SK-N-SH (cell line): Measurements from ENCODE around the gene ALKBH8. TPM values are rescaled to one million over a fixed set of nuclear protein-coding genes. Genes with fewer than 3 reads are reported as not detected.

ENCODE experiments used
- CTCF ChIA-PET: fragments of 300-600, 350-600 bp; formaldehyde crosslinking; extraction: SDS; loops from one replicate; lab custom pipeline; 2021; lab: Yijun Ruan, JAX
- POLR2A ChIA-PET: fragments of 350-600 bp; sonication (Branson Sonifier 250); formaldehyde crosslinking; extraction: SDS; loops from one replicate; lab custom pipeline; 2020; ENCODE audit warnings: antibody characterized with exemption, inconsistent platforms; lab: Yijun Ruan, JAX
- DNase-seq: peaks from one replicate; pipeline ENCODE4 v3.0.0; 2012
- H2AFZ ChIP-seq: fragments of 200-600 bp; sonication (generic); 2 replicates; pipeline ENCODE4 v1.8.1; 2016; ENCODE audit warnings: antibody characterized with exemption, mild to moderate bottlenecking, low read depth
- H3F3A ChIP-seq: fragments of 200-600 bp; sonication (generic); replicated peaks from 2 replicates; pipeline ENCODE3; 2016; ENCODE audit warnings: antibody characterized with exemption, mild to moderate bottlenecking; ENCODE audit not compliant: insufficient read depth
- H3K27ac ChIP-seq, 2 experiments: fragments of 200-500 bp in 1 of 2; fragments of 200-600 bp in 1 of 2; sonication (Bioruptor generic) in 1 of 2; sonication (generic), shearing (Covaris generic) in 1 of 2; 2 replicates each; pipeline versions ENCODE4 v1.5.1 to v1.6.1; 2014 to 2016; ENCODE audit warnings: low read depth in 2 of 2, inconsistent platforms in 1 of 2, low read length in 1 of 2, mild to moderate bottlenecking in 1 of 2, mixed read lengths in 1 of 2
- H3K27me3 ChIP-seq: fragments of 200-600 bp; sonication (generic), shearing (Covaris generic); 2 replicates; pipeline ENCODE4 v1.6.1; 2016; ENCODE audit warnings: mixed run types; ENCODE audit not compliant: insufficient read depth
- H3K36me3 ChIP-seq, 2 experiments: fragments of 200-500 bp in 1 of 2; fragments of 200-600 bp in 1 of 2; sonication (Bioruptor generic) in 1 of 2; sonication (generic) in 1 of 2; replicated peaks in 1 of 2; 2 replicates each; pipeline versions ENCODE3 to v1.5.1; 2014 to 2016; ENCODE audit warnings: low read length in 1 of 2, mild to moderate bottlenecking in 1 of 2; ENCODE audit not compliant: insufficient read depth in 2 of 2, control insufficient read depth in 1 of 2
- H3K4me1 ChIP-seq, 2 experiments: fragments of 200-500 bp in 1 of 2; fragments of 200-600 bp in 1 of 2; sonication (Bioruptor generic) in 1 of 2; sonication (generic), shearing (Covaris generic) in 1 of 2; 2 replicates each; pipeline versions ENCODE4 v1.5.1 to v1.6.1; 2014 to 2016; ENCODE audit warnings: low read depth in 1 of 2, low read length in 1 of 2, mixed run types in 1 of 2; ENCODE audit not compliant: insufficient read depth in 2 of 2, control insufficient read depth in 1 of 2
- H3K4me2 ChIP-seq: fragments of 200-600 bp; sonication (generic), shearing (Covaris generic); 2 replicates; pipeline ENCODE4 v1.6.1; 2017; ENCODE audit warnings: mixed run types
- H3K4me3 ChIP-seq, 2 experiments: fragments of 200-500 bp in 1 of 2; fragments of 200-600 bp in 1 of 2; sonication (Bioruptor generic) in 1 of 2; sonication (generic), shearing (Covaris generic) in 1 of 2; 2 replicates each; pipeline versions ENCODE4 v1.5.1 to v1.8.1; 2014 to 2016; ENCODE audit warnings: low read depth in 2 of 2, inconsistent platforms in 1 of 2, low read length in 1 of 2, mild to moderate bottlenecking in 1 of 2, mixed read lengths in 1 of 2, moderate library complexity in 1 of 2
- H3K79me2 ChIP-seq: fragments of 200-600 bp; sonication (generic); 2 replicates; pipeline ENCODE4 v1.8.1; 2017; ENCODE audit warnings: mild to moderate bottlenecking; ENCODE audit not compliant: insufficient read depth
- H3K9ac ChIP-seq: fragments of 200-600 bp; sonication (generic); 2 replicates; pipeline ENCODE4 v1.6.1; 2017; ENCODE audit warnings: mixed run types
- H3K9me2 ChIP-seq: fragments of 200-600 bp; sonication (generic); 2 replicates; pipeline ENCODE4 v1.6.1; 2017; ENCODE audit warnings: mixed run types
- H3K9me3 ChIP-seq: fragments of 200-600 bp; sonication (generic); 2 replicates; pipeline ENCODE4 v1.6.1; 2017; ENCODE audit warnings: mixed run types, mild to moderate bottlenecking, moderate library complexity
- H4K20me1 ChIP-seq: fragments of 200-600 bp; sonication (generic); 2 replicates; pipeline ENCODE4 v1.6.1; 2017; ENCODE audit warnings: mild to moderate bottlenecking, mixed run types; ENCODE audit not compliant: insufficient read depth
- EZH2phosphoT487 ChIP-seq: fragments of 200-600 bp; sonication (generic); IDR thresholded peaks from 2 replicates; pipeline ENCODE4 v1.6.1; 2017; ENCODE audit warnings: low read depth, mixed run types, mild to moderate bottlenecking, antibody characterized with exemption, moderate library complexity, borderline replicate concordance
- FOXJ3 ChIP-seq: sonication (generic); formaldehyde crosslinking; IDR thresholded peaks from 2 replicates; pipeline ENCODE4 v1.5.1; 2020; ENCODE audit warnings: mild to moderate bottlenecking, missing genetic modification reagents
- FOXM1 ChIP-seq: IDR thresholded peaks from 2 replicates; pipeline ENCODE4 v1.4.0; 2012; ENCODE audit warnings: low read depth, mild to moderate bottlenecking
- GABPA ChIP-seq: IDR thresholded peaks from 2 replicates; pipeline ENCODE4 v1.4.0; 2012; ENCODE audit warnings: low read depth, mild to moderate bottlenecking
- GATA2 ChIP-seq: sonication (generic); formaldehyde crosslinking; IDR thresholded peaks from 2 replicates; pipeline ENCODE4 v1.5.0; 2020; ENCODE audit warnings: mild to moderate bottlenecking, missing genetic modification reagents
- JUND ChIP-seq: IDR thresholded peaks from 2 replicates; pipeline ENCODE4 v1.4.0; 2012
- MXI1 ChIP-seq: IDR thresholded peaks from 2 replicates; pipeline ENCODE4 v1.6.1; 2012; ENCODE audit warnings: mild to moderate bottlenecking, low read depth, low read length, improper control_type of control experiment
- NFIC ChIP-seq: IDR thresholded peaks from 2 replicates; pipeline ENCODE4 v1.4.0; 2012; ENCODE audit warnings: borderline replicate concordance
- NRF1 ChIP-seq: IDR thresholded peaks from 2 replicates; pipeline ENCODE4 v1.6.1; 2012; ENCODE audit warnings: low read depth, mild to moderate bottlenecking, low read length
- POLR2AphosphoS5 ChIP-seq: IDR thresholded peaks from 2 replicates; pipeline ENCODE4 v1.6.1; 2012; ENCODE audit warnings: low read depth, low read length
- RAD21 ChIP-seq: IDR thresholded peaks from 2 replicates; pipeline ENCODE4 v1.6.1; 2012; ENCODE audit warnings: mild to moderate bottlenecking, low read length
- RFX5 ChIP-seq: IDR thresholded peaks from 2 replicates; pipeline ENCODE4 v1.6.1; 2012; ENCODE audit warnings: mild to moderate bottlenecking, improper control_type of control experiment, low read length
- SIN3A ChIP-seq: IDR thresholded peaks from 2 replicates; pipeline ENCODE4 v1.6.1; 2012; ENCODE audit warnings: low read depth, mild to moderate bottlenecking, low read length, moderate library complexity, borderline replicate concordance
- SMC3 ChIP-seq: IDR thresholded peaks from 2 replicates; pipeline ENCODE4 v1.6.1; 2012; ENCODE audit warnings: low read depth, low read length, improper control_type of control experiment
- TAF1 ChIP-seq: IDR thresholded peaks from 2 replicates; pipeline ENCODE4 v1.6.1; 2012; ENCODE audit warnings: low read depth, mild to moderate bottlenecking, low read length, moderate library complexity, borderline replicate concordance
- TCF12 ChIP-seq: IDR thresholded peaks from 2 replicates; pipeline ENCODE4 v1.4.0; 2012
- TEAD4 ChIP-seq: IDR thresholded peaks from 2 replicates; pipeline ENCODE4 v1.4.0; 2012; ENCODE audit warnings: mild to moderate bottlenecking, borderline replicate concordance; ENCODE audit not compliant: insufficient read depth
- YY1 ChIP-seq: IDR thresholded peaks from 2 replicates; pipeline ENCODE4 v1.4.0; 2012; ENCODE audit warnings: low read depth, mild to moderate bottlenecking
- WGBS: methylation state at CpG from one replicate; pipeline ENCODE4 v1.1.6; 2017; ENCODE audit warnings: low lambda C conversion rate; 5-methylcytosine and 5-hydroxymethylcytosine counted together
- polyA plus RNA-seq, 3 experiments: library from polyadenylated mRNA; depleted of rRNA; stranded (reverse); fragments of >200 nt; gene quantifications; 2 replicates each; pipeline ENCODE4 v1.2.3, GENCODE V29; 2012
- TF ChIP-seq, protein P1 (sequence below): fragments of 150-350 bp; IDR thresholded peaks from 2 replicates; pipeline ENCODE4 v1.6.1; 2016; ENCODE audit warnings: mild to moderate bottlenecking, low read depth, low read length
- TF ChIP-seq, protein P2 (sequence below): IDR thresholded peaks from 2 replicates; pipeline ENCODE4 v1.4.0; 2012; ENCODE audit warnings: low read depth
- TF ChIP-seq, protein P3 (sequence below): IDR thresholded peaks from 2 replicates; pipeline ENCODE4; 2012
- TF ChIP-seq, protein P4 (sequence below): IDR thresholded peaks from 2 replicates; pipeline ENCODE4 v1.4.0; 2012; ENCODE audit warnings: low read depth, borderline replicate concordance

Gene ALKBH8
- polyA plus RNA-seq, 1 of the 3 experiments (the other 2 are of a cell fraction) = 2.4 TPM

DNA sequence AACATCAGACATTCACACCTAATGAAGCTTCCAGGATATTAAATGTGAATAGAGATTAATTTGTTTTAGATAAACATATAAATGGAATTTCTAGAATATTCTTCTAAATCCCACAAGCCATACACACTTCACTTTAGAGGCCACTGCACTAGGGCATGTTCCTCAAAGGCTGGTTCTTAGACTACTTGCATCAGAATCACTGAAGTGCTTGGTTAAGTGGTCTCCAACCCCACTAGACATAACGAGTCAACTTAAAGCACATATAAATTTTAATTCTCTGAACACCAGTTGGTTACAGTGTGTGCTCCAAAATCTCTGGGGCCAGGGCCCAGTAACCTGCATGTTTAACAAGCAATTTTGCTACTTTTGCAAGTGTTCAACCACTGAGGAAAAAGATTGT lies 7.9 kb upstream of the ALKBH8 start:
- H3K9me3 ChIP-seq = no peaks in the 10 kb centered on the region
- no peak overlapping the region for H3K4me2 ChIP-seq
- WGBS = 33% methylated on average over 1 of the region's 1 CpG
- peaks cover 0 to under 1% of the 10 kb centered on the region in 2 experiments; a peak in 1 of 4 replicates for H3K4me1 ChIP-seq
- H4K20me1 ChIP-seq = no peaks in the 10 kb centered on the region
- ChIA-PET POLR2A (no interaction called here), CTCF (interaction anchor here (0.8 to 7.3 kb wide), 3 partner anchors 10 to 115 kb away, joined by 3 to 64 read pairs (median 3); no protein-coding TSS in a partner anchor)
- H3K9ac ChIP-seq = no peak overlapping the region
- no peaks in the 10 kb centered on the region for H3K9me2 ChIP-seq
- no peaks in the 10 kb centered on the region for H3K27me3 ChIP-seq
- no peak overlapping the region for H3K4me3 ChIP-seq
- H3F3A ChIP-seq = no peaks in the 10 kb centered on the region
- no peak for TF ChIP-seq YY1
- TF ChIP-seq TEAD4 = no peak
- TF ChIP-seq TCF12 = no peak
- TF ChIP-seq POLR2AphosphoS5 = no peak
- no peak for TF ChIP-seq JUND
- no peak for TF ChIP-seq TAF1
- no peak for TF ChIP-seq RAD21
- no peak for TF ChIP-seq FOXM1
- no peak for TF ChIP-seq GATA2 (CRISPR knock-in tag)
- TF ChIP-seq SMC3 = no peak
- no peak for TF ChIP-seq SIN3A
- TF ChIP-seq NFIC = no peak
- TF ChIP-seq, protein P1, sequence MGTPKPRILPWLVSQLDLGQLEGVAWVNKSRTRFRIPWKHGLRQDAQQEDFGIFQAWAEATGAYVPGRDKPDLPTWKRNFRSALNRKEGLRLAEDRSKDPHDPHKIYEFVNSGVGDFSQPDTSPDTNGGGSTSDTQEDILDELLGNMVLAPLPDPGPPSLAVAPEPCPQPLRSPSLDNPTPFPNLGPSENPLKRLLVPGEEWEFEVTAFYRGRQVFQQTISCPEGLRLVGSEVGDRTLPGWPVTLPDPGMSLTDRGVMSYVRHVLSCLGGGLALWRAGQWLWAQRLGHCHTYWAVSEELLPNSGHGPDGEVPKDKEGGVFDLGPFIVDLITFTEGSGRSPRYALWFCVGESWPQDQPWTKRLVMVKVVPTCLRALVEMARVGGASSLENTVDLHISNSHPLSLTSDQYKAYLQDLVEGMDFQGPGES = no peak
- TF ChIP-seq MXI1 = no peak
- TF ChIP-seq EZH2phosphoT487 = no peak
- no peak for TF ChIP-seq FOXJ3 (CRISPR knock-in tag)
- TF ChIP-seq, protein P2, sequence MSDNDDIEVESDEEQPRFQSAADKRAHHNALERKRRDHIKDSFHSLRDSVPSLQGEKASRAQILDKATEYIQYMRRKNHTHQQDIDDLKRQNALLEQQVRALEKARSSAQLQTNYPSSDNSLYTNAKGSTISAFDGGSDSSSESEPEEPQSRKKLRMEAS = no peak
- no peak for TF ChIP-seq NRF1
- H2AFZ ChIP-seq = no peak overlapping the region
- DNase-seq = no peak
- no peaks in the 10 kb centered on the region for H3K79me2 ChIP-seq
- H3K36me3 ChIP-seq = no peaks in the 10 kb centered on the region
- no peak overlapping the region for H3K27ac ChIP-seq

DNA sequence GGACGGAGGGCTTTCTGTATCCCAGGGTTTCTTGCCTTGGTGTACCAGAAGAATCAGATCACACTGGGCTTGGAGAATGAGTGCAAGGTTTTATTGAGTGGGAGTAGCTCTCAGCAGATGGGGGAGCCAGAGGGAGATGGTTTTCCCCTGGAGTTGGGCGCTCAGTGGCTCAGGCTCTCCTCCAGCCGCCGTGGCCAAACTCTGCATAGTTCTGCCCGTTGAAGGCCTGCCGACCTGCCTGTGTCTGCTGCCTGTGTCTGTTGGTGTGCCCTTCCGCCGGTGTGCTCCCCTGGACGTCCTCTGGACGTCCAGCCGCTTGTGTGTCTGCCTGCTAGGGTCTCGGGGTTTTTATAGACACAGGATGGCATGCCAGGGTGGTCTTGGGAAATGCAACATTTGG lies 4.5 kb upstream of the ALKBH8 start:
- POLR2A ChIA-PET = no interaction called here
- no peak overlapping the region for H3K4me3 ChIP-seq
- peaks cover under 1% of the 10 kb centered on the region; the same call in 1 of the 2 replicates for H3K79me2 ChIP-seq
- no peak overlapping the region for H3K9ac ChIP-seq
- no peaks in the 10 kb centered on the region for H3K36me3 ChIP-seq
- over 99% methylated on average over 10 of the region's 12 CpGs for WGBS
- H3K9me3 ChIP-seq = no peaks in the 10 kb centered on the region
- no peak for TF ChIP-seq RFX5
- TF ChIP-seq TEAD4 = no peak
- TF ChIP-seq, protein P3, sequence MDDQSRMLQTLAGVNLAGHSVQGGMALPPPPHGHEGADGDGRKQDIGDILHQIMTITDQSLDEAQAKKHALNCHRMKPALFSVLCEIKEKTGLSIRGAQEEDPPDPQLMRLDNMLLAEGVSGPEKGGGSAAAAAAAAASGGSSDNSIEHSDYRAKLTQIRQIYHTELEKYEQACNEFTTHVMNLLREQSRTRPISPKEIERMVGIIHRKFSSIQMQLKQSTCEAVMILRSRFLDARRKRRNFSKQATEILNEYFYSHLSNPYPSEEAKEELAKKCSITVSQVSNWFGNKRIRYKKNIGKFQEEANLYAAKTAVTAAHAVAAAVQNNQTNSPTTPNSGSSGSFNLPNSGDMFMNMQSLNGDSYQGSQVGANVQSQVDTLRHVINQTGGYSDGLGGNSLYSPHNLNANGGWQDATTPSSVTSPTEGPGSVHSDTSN = no peak
- TF ChIP-seq NFIC = no peak
- TF ChIP-seq, protein P2 = no peak
- no peak for TF ChIP-seq JUND
- no peak for TF ChIP-seq TCF12
- TF ChIP-seq FOXJ3 (CRISPR knock-in tag) = no peak
- TF ChIP-seq SIN3A = no peak
- TF ChIP-seq, protein P4, sequence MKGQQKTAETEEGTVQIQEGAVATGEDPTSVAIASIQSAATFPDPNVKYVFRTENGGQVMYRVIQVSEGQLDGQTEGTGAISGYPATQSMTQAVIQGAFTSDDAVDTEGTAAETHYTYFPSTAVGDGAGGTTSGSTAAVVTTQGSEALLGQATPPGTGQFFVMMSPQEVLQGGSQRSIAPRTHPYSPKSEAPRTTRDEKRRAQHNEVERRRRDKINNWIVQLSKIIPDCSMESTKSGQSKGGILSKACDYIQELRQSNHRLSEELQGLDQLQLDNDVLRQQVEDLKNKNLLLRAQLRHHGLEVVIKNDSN = no peak
- no peak for TF ChIP-seq GABPA
- peaks cover 8% of the 10 kb centered on the region for H3F3A ChIP-seq
- DNase-seq = no peak
- peaks cover 21 to 22% of the 10 kb centered on the region in 2 experiments for H3K4me1 ChIP-seq
- CTCF ChIA-PET = interaction anchor here (1.7 to 1.9 kb wide), 2 partner anchors 13 to 21 kb away, joined by 3 to 10 read pairs; no protein-coding TSS in a partner anchor
- H3K27me3 ChIP-seq = no peaks in the 10 kb centered on the region
- H3K27ac ChIP-seq = no peak overlapping the region
- no peak overlapping the region for H2AFZ ChIP-seq
- no peak overlapping the region for H3K4me2 ChIP-seq
- no peaks in the 10 kb centered on the region for H3K9me2 ChIP-seq
- H4K20me1 ChIP-seq = no peaks in the 10 kb centered on the region
